Left cardiac atrium (tissue), 4 donors: ENCODE measurements around the gene UNC5B. TPM values are rescaled to one million over a fixed set of nuclear protein-coding genes. Genes with fewer than 3 reads are reported as not detected.
A peak's percentile ranks its signal among the peaks of the same experiment; 100 is the strongest.

ENCODE experiments used
- ATAC-seq, 2 donors: fragments of 200-7000 bp; cut with Tn5 transposase; one replicate each; pipeline ENCODE4 v1.9.1; 2020; ENCODE audit warnings: mild to moderate bottlenecking in 2 of 2, moderate library complexity in 2 of 2
- DNase-seq: peaks from one replicate; pipeline ENCODE4 v3.0.0-alpha.2; 2020
- intact Hi-C, 2 donors: fragments of 100-400 bp; cut with DNase I; formaldehyde crosslinking; loops; one replicate each; pipeline versions ENCODE4 v1.14.1 to v1.15.1; 2022 to 2023
- total RNA-seq, 2 donors: library from RNA; stranded (reverse); fragmentation: NEBNext Ultra II Directional; extraction: Animal tissue kit (Norgen Biotek cat#: 25700); gene quantifications; one replicate each; pipeline ENCODE4 v1.2.1, GENCODE V29; 2021
- donor health status: DM: no; HTN: yes; CAD: no.
- donor health status: DM: no; HTN: yes; CAD: no; lungs with severe emphysema.
- donor health status: DM: yes; HTN: yes; CAD: no.
- donor health status: Dilated cardiomyopathy.

Gene UNC5B
- total RNA-seq, 2 donors from 2014 or later = 12.4 to 17.7 TPM

GRCh38 chr10:71258446-71259145 lies 46.2 kb downstream of the UNC5B start:
- no peak for DNase-seq
- intact Hi-C loops = no loop called here
- ATAC-seq = no peak

DNA sequence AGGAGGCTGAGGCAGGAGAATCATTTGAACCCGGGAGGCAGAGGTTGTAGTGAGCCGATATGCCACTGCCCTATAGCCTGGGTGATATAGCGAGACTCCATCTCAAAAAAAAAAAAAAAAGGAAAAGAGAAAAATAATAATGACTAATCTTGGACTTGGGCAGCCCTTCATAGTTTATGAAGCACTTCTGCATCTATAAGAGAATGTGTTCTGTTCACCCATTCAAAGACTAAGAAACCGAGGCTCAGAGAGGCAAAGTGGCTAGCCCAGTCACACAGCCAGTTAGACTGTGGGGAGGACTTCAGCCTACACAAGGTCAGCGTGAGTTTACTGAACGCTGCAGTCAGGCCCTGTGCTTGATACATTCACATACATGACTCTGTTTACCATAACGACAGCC lies 46.9 kb downstream of the UNC5B start:
- ATAC-seq = no peak
- DNase-seq = no peak
- intact Hi-C loops = no loop called here

DNA sequence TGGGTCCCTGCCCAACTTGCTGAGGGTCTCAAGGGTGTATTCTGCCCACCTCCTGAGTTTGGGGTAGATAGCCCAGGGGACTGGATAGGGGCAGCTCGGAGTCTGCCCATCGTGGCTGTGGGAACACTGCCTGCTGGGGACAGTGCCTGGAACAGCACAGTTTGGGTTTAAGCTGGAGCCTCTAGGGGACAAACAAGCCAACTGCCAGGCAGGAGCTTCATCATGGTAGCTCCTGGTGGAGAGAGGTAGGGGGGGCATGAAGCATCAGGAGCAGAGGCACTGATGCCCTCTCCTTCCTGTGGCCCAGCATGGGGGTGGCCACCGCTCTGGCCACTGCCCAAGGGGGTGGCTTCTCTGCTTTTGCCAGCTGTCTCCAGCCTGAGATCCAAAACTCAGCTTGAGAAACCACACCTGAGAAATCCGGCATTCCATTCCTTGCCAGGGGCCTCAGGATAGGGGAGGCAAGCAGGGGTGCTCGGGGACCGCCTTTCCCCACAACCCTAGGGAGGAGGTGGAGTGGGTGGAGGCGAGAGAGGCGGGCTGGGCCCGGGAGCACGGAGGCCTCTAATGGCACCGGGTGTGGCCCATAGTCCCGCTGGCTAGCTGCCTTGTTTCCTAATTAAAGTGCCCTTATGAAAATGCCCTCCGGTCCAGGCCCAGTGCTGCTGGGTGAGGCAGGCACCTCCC lies 47.6 kb downstream of the UNC5B start:
- ATAC-seq = peak in 1 of 2 donors; percentile 26
- intact Hi-C loops = no loop called here
- peak; percentile 41 for DNase-seq

DNA sequence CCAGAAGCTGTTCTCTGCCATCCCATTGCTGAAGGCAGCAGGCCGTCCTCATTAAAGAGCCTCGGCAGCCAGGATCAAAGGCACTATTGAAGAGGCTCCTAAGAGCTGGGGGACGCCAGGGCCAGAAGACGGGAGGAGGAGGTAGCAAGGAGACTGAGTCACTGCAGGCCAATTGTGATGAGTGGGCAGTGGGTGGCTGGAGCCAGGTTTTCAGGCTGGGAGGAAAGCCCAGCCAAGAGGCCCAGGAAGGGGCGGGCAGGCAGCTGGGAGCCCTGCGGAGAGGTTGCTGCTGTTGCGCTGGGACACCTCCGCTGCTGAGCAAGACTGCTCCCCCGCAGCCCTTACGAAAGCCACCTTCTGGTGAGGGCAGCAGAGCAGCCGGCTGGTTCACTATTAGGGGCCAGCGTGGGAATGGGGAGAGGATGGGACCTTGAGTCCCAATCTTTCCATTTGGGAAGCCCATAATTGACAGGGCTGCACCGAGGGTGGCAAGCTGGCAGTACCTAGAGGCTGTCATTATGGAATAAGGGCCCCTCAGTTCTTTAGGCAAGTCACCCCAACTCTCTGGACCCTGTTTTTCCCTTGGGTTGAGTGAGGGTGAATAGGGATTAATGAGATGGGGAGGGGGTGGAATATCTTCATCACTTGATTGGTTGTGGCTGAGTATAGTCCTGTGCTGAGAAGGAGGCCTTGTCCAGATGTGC lies 48.4 kb downstream of the UNC5B start:
- DNase-seq (peak; percentile 71), ATAC-seq (peak; percentile 73 to 85)
- intact Hi-C loops = no loop called here

DNA sequence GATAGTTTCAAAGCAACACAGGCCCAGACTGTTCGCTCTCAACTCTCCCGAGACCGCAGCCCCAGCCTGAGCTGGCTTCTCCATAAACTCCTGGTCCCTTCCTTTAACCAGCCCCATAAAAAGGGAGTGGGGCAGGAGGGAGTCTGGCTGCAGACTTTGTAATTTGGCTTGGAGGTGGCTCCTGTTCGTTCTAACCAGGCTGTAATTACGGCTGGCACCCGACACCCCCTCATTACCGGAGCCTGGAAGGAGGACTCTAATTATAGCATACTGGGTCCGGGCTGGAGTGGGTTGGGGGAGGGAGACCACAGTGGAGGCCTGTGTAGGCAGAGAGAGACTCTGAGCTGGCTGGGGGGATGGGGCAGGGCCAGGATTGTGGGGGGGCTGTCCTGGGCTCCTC lies 49.7 kb downstream of the UNC5B start:
- intact Hi-C loops = no loop called here
- DNase-seq (no peak), ATAC-seq (peak; percentile 11 to 27)

DNA sequence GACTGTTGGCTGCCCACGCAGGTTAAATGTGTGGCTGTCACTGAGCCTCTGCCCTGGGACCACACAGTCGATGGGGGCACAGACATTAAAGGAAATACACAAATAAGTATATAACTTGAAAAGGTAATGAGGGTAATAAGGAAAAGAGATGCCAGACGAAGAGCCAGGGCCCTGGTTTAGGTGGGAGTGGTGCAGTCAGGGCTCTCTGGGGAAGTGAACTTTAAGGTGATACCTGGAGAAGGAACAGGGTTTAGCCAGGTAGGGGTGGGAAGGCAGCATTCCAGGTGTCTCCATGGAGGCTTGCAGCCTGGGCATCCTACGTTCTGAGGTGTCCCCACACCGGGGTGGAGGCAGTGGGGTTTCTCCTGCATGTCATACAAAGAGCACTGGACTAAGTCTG lies 50.4 kb downstream of the UNC5B start:
- ATAC-seq = no peak
- intact Hi-C loops = no loop called here
- no peak for DNase-seq

DNA sequence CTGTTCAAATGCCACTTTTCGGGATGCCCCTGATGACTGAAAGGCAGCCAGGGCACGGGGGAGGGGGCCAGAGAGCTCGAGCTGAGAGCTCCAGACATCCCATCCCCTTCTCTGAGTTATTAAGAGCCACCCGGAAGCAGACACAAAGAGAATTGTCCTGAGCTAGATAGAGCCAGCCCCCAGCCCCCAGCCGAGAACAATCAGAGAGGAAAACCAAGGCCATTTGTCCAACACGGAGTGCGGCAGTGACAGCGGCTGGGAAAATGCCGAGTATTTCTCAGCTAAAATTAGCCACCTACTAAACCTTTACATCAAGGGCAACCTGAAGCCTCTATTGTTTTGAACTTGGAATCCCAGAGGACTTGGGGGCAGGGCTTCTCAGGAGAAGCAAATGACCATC lies 51.0 kb downstream of the UNC5B start:
- no peak for DNase-seq
- intact Hi-C loops = no loop called here
- no peak for ATAC-seq

DNA sequence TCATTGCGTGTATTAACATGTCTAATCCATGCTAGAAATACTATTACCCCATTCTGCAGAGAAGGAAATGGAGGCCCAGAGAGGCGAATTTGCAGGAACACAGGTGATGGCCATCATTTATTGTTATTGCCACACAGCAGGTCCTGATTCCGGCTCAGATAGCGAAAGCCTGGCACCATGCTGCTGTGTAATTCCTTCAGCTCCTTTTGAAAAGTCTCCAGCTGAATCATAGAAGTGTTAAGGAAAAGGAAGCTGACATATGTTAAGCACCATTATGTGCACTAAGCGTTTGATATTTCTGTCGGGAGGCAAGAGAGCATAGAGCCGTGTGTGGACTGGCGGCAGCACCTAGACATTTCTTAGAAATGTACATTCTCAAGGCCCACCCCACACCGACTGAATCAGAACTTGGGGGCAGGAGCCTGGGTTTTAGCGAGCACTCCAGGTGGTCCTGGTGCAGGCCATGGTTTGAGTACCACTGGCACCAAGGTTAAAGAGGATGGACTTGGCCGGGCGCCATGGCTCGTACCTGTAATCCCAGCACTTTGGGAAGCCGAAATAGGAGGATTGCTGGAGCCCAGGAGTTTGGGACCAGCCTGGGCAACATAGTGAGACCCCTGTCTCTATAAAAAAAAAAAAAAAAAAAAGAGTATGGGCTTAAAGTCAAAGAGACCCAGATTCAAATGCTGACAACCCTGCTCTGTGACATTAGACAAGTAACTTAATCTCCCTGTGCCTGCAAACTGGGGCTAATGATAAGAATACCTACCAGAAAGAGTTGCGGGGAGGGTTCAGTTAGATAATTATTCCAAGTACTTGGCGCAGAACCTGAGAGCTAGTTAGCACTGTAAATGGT lies 52.2 kb downstream of the UNC5B start:
- no peak for DNase-seq
- intact Hi-C loops = loop anchor here in 1 of 2 donors (5.0 kb wide), 1 partner anchor 32 kb away; no protein-coding TSS in a partner anchor
- ATAC-seq = no peak

DNA sequence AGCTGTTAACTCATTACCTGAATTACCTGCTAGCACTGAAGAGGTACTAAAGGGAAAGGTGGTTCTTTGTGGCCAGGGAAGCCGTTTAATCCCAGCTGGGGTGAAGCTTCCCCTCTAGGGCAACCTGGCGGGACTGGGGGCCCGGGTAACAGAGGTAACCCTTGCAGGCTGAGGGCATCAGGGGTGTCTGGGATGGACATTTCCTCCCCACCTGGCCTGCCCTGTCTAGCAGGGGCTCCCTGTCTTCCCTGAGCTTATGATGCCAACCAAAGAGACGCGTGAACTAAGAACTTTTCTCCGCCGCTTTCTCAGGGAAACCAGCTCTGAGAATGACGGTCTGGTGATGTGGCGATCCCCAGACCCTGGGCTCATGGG lies 52.8 kb downstream of the UNC5B start:
- ATAC-seq = no peak
- intact Hi-C loops = loop anchor here in 1 of 2 donors (5.0 kb wide), 1 partner anchor 33 kb away; no protein-coding TSS in a partner anchor
- no peak for DNase-seq

- no peak for DNase-seq
- intact Hi-C loops = loop anchor here in 1 of 2 donors (5.0 kb wide), 1 partner anchor 33 kb away; no protein-coding TSS in a partner anchor
- no peak for ATAC-seq
These were observed 53.3 kb downstream of the UNC5B start for GRCh38 chr10:71265618-71266146.

- intact Hi-C loops = loop anchor here in 1 of 2 donors (5.0 kb wide), 1 partner anchor 34 kb away; no protein-coding TSS in a partner anchor
- ATAC-seq (peak in 1 of 2 donors; percentile 39), DNase-seq (peak; percentile 60)
These were observed 54.0 kb downstream of the UNC5B start for GRCh38 chr10:71266147-71266917.

- DNase-seq (no peak), ATAC-seq (no peak)
- intact Hi-C loops = loop anchor here in 1 of 2 donors (5.0 kb wide), 1 partner anchor 35 kb away; no protein-coding TSS in a partner anchor
These were observed 54.6 kb downstream of the UNC5B start for GRCh38 chr10:71266918-71267442.

- DNase-seq (no peak), ATAC-seq (no peak)
- intact Hi-C loops = loop anchor here in 1 of 2 donors (2.0 to 5.0 kb wide), 2 partner anchors 35 to 55 kb away; partner anchors contain the start of gene UNC5B
These were observed 55.3 kb downstream of the UNC5B start for GRCh38 chr10:71267508-71268240.

DNA sequence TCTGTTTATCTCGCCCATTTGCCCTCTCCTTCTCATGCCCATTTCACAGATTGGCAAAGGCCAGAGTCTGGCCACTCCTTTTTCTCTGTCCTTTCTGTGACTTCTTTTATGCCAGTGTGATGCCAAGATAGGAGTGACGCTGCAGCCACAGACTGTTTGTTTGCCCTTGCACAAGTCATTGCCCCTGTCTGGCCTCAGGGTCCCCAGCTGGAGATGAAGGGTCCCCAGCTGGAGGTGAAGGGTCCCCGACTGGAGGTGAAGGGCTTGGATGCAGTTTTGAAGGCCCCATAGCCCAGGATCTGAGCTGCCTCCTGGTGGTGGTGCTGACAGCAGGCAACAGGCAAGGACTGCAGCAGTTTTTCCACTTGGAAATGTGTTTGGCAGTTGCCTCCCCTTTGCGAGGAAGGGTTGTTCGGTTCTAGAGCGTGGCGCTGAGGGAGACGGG lies 55.9 kb downstream of the UNC5B start:
- DNase-seq = peak; percentile 55
- intact Hi-C loops = loop anchor here in 1 of 2 donors (2.0 to 5.0 kb wide), 2 partner anchors 36 to 55 kb away; partner anchors contain the start of gene UNC5B
- peak; percentile 20 to 42 for ATAC-seq

DNA sequence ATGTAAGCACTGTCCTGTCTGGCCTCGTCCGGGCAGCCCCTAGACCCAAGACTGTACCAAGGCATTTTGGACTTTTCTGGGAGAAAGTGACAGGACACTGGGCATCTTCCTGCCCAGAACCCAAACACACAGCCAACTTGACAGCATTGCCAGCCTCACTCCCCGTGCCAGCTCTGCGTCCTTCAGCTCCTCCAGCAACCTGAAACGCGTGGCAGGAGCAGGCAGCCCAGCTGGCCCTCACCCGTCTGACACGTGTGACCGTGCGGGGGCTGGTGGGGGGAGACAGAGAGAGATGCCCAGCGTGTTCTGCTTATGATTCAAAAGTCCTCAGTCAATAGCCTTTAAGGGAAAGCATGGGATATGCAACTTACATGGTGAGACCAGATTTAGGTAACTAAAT lies 56.4 kb downstream of the UNC5B start:
- ATAC-seq (peak; percentile 59 to 81), DNase-seq (peak; percentile 71)
- intact Hi-C loops = loop anchor here in 1 of 2 donors (2.0 to 5.0 kb wide), 2 partner anchors 36 to 56 kb away; partner anchors contain the start of gene UNC5B
